ENCODE data around the gene LCLAT1.

DNA sequence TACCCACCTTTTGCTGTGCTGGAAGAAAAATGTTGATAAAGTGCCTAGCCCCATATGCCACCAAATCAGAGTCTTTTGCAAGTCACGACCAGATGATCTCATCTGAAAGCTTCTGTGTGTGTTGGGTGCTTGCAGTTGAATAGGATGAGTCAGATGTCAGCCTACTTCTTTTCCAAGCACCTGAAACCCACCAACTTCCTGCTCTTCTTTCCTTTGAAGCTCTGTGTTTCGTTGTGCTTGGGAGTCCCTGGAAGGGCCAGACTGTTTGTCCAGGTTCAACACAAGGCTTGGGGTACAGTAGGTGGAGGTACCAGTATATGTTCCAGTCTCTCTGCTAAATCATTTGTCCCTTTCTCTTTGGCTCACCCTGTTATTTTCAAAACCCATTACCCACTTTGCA is 36.8 kb upstream of the LCLAT1 start:
- TF ChIP-seq POLR2AphosphoS5 (IDR thresholded peaks at IDR 0.05; ENCODE audit: low read depth, low read length) (no peak), REST (IDR thresholded peaks at IDR 0.05; ENCODE audit: insufficient read depth in 1 of 2, low read depth in 2 of 2, low read length in 1 of 2) (no peak), TCF7L2 (IDR thresholded peaks at IDR 0.05; ENCODE audit: low read depth, low read length) (no peak)
- TF ChIP-seq, protein P1, sequence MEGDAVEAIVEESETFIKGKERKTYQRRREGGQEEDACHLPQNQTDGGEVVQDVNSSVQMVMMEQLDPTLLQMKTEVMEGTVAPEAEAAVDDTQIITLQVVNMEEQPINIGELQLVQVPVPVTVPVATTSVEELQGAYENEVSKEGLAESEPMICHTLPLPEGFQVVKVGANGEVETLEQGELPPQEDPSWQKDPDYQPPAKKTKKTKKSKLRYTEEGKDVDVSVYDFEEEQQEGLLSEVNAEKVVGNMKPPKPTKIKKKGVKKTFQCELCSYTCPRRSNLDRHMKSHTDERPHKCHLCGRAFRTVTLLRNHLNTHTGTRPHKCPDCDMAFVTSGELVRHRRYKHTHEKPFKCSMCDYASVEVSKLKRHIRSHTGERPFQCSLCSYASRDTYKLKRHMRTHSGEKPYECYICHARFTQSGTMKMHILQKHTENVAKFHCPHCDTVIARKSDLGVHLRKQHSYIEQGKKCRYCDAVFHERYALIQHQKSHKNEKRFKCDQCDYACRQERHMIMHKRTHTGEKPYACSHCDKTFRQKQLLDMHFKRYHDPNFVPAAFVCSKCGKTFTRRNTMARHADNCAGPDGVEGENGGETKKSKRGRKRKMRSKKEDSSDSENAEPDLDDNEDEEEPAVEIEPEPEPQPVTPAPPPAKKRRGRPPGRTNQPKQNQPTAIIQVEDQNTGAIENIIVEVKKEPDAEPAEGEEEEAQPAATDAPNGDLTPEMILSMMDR (IDR thresholded peaks at IDR 0.05): no peak
